HepG2 (cell line): ENCODE measurements around the gene PGPEP1. TPM values are rescaled to one million over a fixed set of nuclear protein-coding genes. Genes with fewer than 3 reads are reported as not detected.

Experiments
- AGO1 ChIP-seq: fragments of 200-400 bp; formaldehyde crosslinking; IDR thresholded peaks from 2 replicates; pipeline ENCODE4 v1.6.1; 2017; ENCODE audit warnings: mild to moderate bottlenecking, low read depth, low read length, moderate library complexity; ENCODE audit not compliant: poor library complexity, severe bottlenecking
- ARNT2 ChIP-seq: sonication (generic); formaldehyde crosslinking; IDR thresholded peaks from 2 replicates; pipeline ENCODE4 v1.8.0; 2022; ENCODE audit warnings: mild to moderate bottlenecking, low read depth, missing genetic modification reagents, moderate library complexity
- ESRRA ChIP-seq: sonication (generic); formaldehyde crosslinking; IDR thresholded peaks from 2 replicates; pipeline ENCODE4 v1.5.1; 2020; ENCODE audit warnings: mild to moderate bottlenecking, low read depth, missing genetic modification reagents
- KLF9 ChIP-seq: IDR thresholded peaks from 2 replicates; pipeline ENCODE4 v1.6.1; 2016; ENCODE audit warnings: low read depth
- MAFG ChIP-seq: sonication (generic); formaldehyde crosslinking; IDR thresholded peaks from 2 replicates; pipeline ENCODE4 v1.5.1; 2020; ENCODE audit warnings: mild to moderate bottlenecking, missing genetic modification reagents
- TAF15 ChIP-seq: fragments of 200-400 bp; formaldehyde crosslinking; IDR thresholded peaks from one replicate; pipeline ENCODE4 v1.6.1; 2018; ENCODE audit warnings: mild to moderate bottlenecking, low read depth, low read length; ENCODE audit not compliant: poor library complexity, severe bottlenecking
- ZNF10 ChIP-seq: sonication (generic); formaldehyde crosslinking; IDR thresholded peaks from 2 replicates; pipeline ENCODE4 v1.4.0; 2020; ENCODE audit warnings: mild to moderate bottlenecking, low read depth, missing genetic modification reagents, borderline replicate concordance
- ZNF253 ChIP-seq: sonication (generic); formaldehyde crosslinking; IDR thresholded peaks from 2 replicates; pipeline ENCODE4 v1.8.0; 2022; ENCODE audit warnings: mild to moderate bottlenecking, missing genetic modification reagents, borderline replicate concordance
- ZNF331 ChIP-seq: sonication (generic); formaldehyde crosslinking; IDR thresholded peaks from 2 replicates; pipeline ENCODE4 v1.4.0; 2020; ENCODE audit warnings: missing genetic modification reagents
- ZNF354B ChIP-seq: sonication (generic); formaldehyde crosslinking; IDR thresholded peaks from 2 replicates; pipeline ENCODE4 v1.8.0; 2022; ENCODE audit warnings: mild to moderate bottlenecking, missing genetic modification reagents
- ZNF549 ChIP-seq: sonication (generic); formaldehyde crosslinking; IDR thresholded peaks from 2 replicates; pipeline ENCODE4 v1.5.0; 2020; ENCODE audit warnings: missing genetic modification reagents
- ZNF644 ChIP-seq: IDR thresholded peaks from 2 replicates; pipeline ENCODE4 v1.6.1; 2016; ENCODE audit warnings: low read depth
- ZNF761 ChIP-seq: sonication (generic); formaldehyde crosslinking; conservative IDR thresholded peaks from 2 replicates; pipeline ENCODE4 v1.4.0; 2020; ENCODE audit warnings: mild to moderate bottlenecking, missing genetic modification reagents
- ZNF839 ChIP-seq: sonication (generic); formaldehyde crosslinking; IDR thresholded peaks from 2 replicates; pipeline ENCODE4 v1.4.0; 2020; ENCODE audit warnings: missing genetic modification reagents, mild to moderate bottlenecking, borderline replicate concordance
- polyA plus RNA-seq, 8 experiments: library from polyadenylated mRNA; depleted of rRNA in 3 of 8; stranded (reverse) in 7 of 8; unstranded in 1 of 8; fragments of >200 nt; fragmentation: Illumina TruSeq in 4 of 8; extraction: Trizol in 4 of 8; gene quantifications; 2 replicates each; pipeline versions ENCODE4 v1.2.1 to v1.2.3, GENCODE V29; 2011 to 2016; ENCODE audit warnings: low read depth in 4 of 8, missing spikeins in 1 of 8, mixed read lengths in 1 of 8; ENCODE audit not compliant: insufficient read depth in 1 of 8
- total RNA-seq, 5 experiments: library from RNA; depleted of rRNA; stranded (reverse); fragments of >200 nt; fragmentation: Illumina TruSeq; extraction: Trizol; gene quantifications; 2 replicates each; pipeline ENCODE4 v1.2.3, GENCODE V29; 2016; ENCODE audit warnings: low read depth in 1 of 5
- TF ChIP-seq, protein P1 (sequence below): sonication (generic); formaldehyde crosslinking; IDR thresholded peaks from 2 replicates; pipeline ENCODE4 v1.4.0; 2020; ENCODE audit warnings: missing genetic modification reagents, mild to moderate bottlenecking, borderline replicate concordance
- TF ChIP-seq, protein P2 (sequence below): sonication (generic); formaldehyde crosslinking; IDR thresholded peaks from 2 replicates; pipeline ENCODE4 v1.9.0; 2021; ENCODE audit warnings: missing genetic modification reagents, borderline replicate concordance
- TF ChIP-seq, protein P3 (sequence below): sonication (generic); formaldehyde crosslinking; IDR thresholded peaks from 2 replicates; pipeline ENCODE4 v1.8.1; 2023; ENCODE audit warnings: mild to moderate bottlenecking, moderate library complexity, missing genetic modification reagents
- TF ChIP-seq, protein P4 (sequence below): sonication (generic); formaldehyde crosslinking; IDR thresholded peaks from 2 replicates; pipeline ENCODE4 v1.5.1; 2020; ENCODE audit warnings: missing genetic modification reagents, mild to moderate bottlenecking, borderline replicate concordance
- TF ChIP-seq, protein P5 (sequence below): IDR thresholded peaks from 2 replicates; pipeline ENCODE4 v1.6.1; 2018; ENCODE audit warnings: missing genetic modification reagents, mild to moderate bottlenecking, missing compliant biosample characterization

PGPEP1 gene
- total and polyA plus RNA-seq, 2 of the 13 experiments (the other 11 are each of a cell fraction or from before 2014, with no cell fraction given): 53.1 to 56.6 TPM

DNA sequence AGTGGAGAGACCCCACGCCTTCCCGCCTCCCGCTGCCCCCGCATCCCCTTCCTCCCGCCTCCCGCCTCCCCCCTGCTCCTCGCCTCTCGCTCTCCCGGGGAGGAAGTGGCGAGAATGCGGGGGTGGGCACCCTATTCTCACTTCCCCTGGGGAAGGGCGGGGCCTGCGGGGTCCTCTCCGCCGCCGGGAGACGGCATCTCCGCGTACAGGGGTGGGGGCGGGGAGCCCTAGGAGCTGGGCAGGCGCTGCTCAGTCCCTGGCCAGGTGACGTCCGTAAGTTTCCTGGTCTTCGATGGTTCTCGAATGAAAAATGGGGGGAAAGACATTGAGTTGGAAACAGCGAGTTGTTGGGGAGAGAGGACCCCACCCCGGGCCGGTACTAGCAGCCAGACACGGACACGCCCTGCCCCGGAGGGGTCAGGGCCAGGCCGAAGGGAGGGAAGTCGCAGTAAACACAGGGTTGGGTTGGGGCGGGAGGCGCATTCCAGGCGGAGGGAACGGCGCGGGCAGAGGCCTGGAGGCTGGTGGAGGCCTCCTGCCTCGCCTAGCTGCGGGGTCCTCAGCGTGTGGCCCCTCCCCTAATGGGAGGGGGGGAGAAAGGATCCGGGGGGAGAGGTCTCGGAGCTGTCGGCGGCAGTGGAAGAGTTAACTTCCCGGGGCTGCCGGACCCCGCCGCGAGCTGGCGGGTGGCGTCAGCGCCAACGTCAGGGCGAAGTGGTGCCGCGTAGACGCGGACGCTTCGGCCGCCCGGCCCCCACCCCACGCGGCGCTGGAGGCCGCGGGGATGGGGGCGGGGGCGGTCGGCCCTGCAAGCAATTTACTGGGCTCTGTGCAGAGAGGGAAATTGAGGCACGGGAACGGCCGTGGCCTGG is 48.6 kb upstream of the PGPEP1 start (continued):
- TF ChIP-seq, protein P1, sequence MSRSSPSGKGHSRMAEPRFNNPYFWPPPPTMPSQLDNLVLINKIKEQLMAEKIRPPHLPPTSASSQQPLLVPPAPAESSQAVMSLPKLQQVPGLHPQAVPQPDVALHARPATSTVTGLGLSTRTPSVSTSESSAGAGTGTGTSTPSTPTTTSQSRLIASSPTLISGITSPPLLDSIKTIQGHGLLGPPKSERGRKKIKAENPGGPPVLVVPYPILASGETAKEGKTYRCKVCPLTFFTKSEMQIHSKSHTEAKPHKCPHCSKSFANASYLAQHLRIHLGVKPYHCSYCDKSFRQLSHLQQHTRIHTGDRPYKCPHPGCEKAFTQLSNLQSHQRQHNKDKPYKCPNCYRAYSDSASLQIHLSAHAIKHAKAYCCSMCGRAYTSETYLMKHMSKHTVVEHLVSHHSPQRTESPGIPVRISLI: 0 out of 2 replicates have a peak, but pooled peaks have one; percentile 29
- TF ChIP-seq ZNF839 (no peak), TAF15 (no peak), ZNF253 (CRISPR knock-in tag) (0 out of 2 replicates have a peak, but pooled peaks have one; percentile 32), MAFG (CRISPR knock-in tag) (no peak), KLF9 (CRISPR knock-in tag) (0 out of 2 replicates have a peak, but pooled peaks have one; percentile 25), ARNT2 (CRISPR knock-in tag) (peak; percentile 60; the same call in 1 of the 2 replicates), ESRRA (CRISPR knock-in tag) (no peak), ZNF10 (CRISPR knock-in tag) (no peak), ZNF354B (CRISPR knock-in tag) (no peak), AGO1 (no peak), ZNF331 (CRISPR knock-in tag) (peak; percentile 41; the same call in 1 of the 2 replicates), ZNF644 (CRISPR knock-in tag) (no peak), ZNF761 (peak; percentile 80; the same call in 1 of the 2 replicates), ZNF549 (CRISPR knock-in tag) (no peak)
- TF ChIP-seq, protein P2, sequence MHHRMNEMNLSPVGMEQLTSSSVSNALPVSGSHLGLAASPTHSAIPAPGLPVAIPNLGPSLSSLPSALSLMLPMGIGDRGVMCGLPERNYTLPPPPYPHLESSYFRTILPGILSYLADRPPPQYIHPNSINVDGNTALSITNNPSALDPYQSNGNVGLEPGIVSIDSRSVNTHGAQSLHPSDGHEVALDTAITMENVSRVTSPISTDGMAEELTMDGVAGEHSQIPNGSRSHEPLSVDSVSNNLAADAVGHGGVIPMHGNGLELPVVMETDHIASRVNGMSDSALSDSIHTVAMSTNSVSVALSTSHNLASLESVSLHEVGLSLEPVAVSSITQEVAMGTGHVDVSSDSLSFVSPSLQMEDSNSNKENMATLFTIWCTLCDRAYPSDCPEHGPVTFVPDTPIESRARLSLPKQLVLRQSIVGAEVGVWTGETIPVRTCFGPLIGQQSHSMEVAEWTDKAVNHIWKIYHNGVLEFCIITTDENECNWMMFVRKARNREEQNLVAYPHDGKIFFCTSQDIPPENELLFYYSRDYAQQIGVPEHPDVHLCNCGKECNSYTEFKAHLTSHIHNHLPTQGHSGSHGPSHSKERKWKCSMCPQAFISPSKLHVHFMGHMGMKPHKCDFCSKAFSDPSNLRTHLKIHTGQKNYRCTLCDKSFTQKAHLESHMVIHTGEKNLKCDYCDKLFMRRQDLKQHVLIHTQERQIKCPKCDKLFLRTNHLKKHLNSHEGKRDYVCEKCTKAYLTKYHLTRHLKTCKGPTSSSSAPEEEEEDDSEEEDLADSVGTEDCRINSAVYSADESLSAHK (CRISPR knock-in tag): no peak
- TF ChIP-seq, protein P3, sequence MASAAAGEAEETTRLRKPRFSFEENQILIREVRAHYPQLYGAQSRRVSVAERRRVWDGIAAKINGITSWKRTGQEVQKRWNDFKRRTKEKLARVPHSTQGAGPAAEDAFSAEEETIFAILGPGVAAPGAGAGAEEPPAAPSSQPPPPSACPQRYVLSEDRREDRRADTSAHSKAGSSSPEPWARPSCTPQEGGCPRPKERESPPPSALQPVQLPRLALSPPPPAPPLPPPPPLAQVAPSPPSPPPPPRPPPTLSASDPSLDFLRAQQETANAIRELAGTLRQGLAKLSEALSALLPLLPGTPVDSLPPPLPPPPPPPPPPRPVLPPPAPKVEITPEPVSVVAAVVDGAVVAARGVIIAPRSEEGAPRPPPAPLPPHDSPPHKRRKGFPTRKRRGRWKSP (CRISPR knock-in tag): 0 out of 2 replicates have a peak, but pooled peaks have one; percentile 62
- TF ChIP-seq, protein P4, sequence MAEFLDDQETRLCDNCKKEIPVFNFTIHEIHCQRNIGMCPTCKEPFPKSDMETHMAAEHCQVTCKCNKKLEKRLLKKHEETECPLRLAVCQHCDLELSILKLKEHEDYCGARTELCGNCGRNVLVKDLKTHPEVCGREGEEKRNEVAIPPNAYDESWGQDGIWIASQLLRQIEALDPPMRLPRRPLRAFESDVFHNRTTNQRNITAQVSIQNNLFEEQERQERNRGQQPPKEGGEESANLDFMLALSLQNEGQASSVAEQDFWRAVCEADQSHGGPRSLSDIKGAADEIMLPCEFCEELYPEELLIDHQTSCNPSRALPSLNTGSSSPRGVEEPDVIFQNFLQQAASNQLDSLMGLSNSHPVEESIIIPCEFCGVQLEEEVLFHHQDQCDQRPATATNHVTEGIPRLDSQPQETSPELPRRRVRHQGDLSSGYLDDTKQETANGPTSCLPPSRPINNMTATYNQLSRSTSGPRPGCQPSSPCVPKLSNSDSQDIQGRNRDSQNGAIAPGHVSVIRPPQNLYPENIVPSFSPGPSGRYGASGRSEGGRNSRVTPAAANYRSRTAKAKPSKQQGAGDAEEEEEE (CRISPR knock-in tag): no peak
- TF ChIP-seq, protein P5, sequence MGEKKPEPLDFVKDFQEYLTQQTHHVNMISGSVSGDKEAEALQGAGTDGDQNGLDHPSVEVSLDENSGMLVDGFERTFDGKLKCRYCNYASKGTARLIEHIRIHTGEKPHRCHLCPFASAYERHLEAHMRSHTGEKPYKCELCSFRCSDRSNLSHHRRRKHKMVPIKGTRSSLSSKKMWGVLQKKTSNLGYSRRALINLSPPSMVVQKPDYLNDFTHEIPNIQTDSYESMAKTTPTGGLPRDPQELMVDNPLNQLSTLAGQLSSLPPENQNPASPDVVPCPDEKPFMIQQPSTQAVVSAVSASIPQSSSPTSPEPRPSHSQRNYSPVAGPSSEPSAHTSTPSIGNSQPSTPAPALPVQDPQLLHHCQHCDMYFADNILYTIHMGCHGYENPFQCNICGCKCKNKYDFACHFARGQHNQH (CRISPR knock-in tag): peak; percentile 71
